GM12891 (cell line): ENCODE results near the gene GRIK3.

Experiments
- POLR2A ChIP-seq: IDR thresholded peaks from 2 replicates; pipeline ENCODE4 v1.6.1; 2011; ENCODE audit warnings: low read depth, low read length, control low read depth
- SPI1 ChIP-seq: IDR thresholded peaks from 2 replicates; pipeline ENCODE4 v1.6.1; 2011; ENCODE audit warnings: low read depth, low read length, control low read depth

- TF ChIP-seq SPI1 (no peak), POLR2A (no peak)
Observed at GRCh38 chr1:36759355-36759754, 275.0 kb downstream of the GRIK3 start.
